OCI-LY1 (cell line): ENCODE data around the gene MTHFD1L.

Experiments
- EZH2 ChIP-seq: fragments of 200-600 bp; sonication (generic), shearing (Covaris generic); IDR thresholded peaks from 2 replicates; pipeline ENCODE4 v1.8.0; 2017; ENCODE audit warnings: borderline replicate concordance, mixed run types, mild to moderate bottlenecking, antibody characterized with exemption, low read length, moderate library complexity, mixed read lengths
- TF ChIP-seq, protein P1 (sequence below): fragments of 200-600 bp; sonication (generic), shearing (Covaris generic); IDR thresholded peaks from 2 replicates; pipeline ENCODE4 v1.5.1; 2017; ENCODE audit warnings: mild to moderate bottlenecking, antibody characterized with exemption, low read length, moderate library complexity, mixed read lengths

DNA sequence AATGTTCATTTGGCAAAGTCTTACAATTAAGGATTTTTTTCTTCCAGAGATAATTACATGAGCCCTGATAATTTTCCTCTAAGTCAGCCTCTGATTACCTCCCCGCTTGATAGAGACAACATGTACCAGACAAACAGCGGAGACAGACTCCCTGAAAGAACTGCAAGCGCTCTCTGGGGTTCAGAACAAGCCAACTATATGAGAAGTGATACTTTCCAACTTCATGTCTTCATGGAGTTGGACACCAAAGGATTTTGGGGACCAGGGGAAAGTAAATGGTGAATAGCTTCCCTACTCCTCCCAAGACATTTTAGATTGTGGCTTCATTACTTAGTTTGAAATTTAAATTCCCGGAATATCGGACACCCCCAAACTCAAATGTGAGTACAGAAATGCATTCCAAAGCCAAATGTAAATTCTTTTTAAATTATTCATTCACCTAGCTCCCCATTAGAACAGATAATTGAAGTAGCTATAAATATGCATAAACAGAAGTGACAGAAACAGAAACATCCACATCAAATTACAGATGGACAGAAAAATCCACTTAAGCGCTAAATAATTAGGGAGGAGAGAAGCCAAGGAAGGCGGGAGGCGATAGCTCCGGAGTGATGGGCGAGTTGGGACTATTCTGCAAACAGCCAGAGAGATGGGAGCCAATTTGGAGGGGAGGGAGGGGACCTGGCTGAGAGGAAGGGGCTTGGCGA is 244.5 kb downstream of the MTHFD1L start:
- TF ChIP-seq, protein P1, sequence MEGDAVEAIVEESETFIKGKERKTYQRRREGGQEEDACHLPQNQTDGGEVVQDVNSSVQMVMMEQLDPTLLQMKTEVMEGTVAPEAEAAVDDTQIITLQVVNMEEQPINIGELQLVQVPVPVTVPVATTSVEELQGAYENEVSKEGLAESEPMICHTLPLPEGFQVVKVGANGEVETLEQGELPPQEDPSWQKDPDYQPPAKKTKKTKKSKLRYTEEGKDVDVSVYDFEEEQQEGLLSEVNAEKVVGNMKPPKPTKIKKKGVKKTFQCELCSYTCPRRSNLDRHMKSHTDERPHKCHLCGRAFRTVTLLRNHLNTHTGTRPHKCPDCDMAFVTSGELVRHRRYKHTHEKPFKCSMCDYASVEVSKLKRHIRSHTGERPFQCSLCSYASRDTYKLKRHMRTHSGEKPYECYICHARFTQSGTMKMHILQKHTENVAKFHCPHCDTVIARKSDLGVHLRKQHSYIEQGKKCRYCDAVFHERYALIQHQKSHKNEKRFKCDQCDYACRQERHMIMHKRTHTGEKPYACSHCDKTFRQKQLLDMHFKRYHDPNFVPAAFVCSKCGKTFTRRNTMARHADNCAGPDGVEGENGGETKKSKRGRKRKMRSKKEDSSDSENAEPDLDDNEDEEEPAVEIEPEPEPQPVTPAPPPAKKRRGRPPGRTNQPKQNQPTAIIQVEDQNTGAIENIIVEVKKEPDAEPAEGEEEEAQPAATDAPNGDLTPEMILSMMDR: no peak
- TF ChIP-seq EZH2: no peak
